ENCODE data around the gene LCMT1.
A peak's percentile ranks its signal among the peaks of the same experiment; 100 is the strongest.
"Not testable (repeated sequence)": the region's sequence is repeated elsewhere in the genome, so short reads cannot be mapped to it uniquely, and the experiment has no call there.

Gene LCMT1

DNA sequence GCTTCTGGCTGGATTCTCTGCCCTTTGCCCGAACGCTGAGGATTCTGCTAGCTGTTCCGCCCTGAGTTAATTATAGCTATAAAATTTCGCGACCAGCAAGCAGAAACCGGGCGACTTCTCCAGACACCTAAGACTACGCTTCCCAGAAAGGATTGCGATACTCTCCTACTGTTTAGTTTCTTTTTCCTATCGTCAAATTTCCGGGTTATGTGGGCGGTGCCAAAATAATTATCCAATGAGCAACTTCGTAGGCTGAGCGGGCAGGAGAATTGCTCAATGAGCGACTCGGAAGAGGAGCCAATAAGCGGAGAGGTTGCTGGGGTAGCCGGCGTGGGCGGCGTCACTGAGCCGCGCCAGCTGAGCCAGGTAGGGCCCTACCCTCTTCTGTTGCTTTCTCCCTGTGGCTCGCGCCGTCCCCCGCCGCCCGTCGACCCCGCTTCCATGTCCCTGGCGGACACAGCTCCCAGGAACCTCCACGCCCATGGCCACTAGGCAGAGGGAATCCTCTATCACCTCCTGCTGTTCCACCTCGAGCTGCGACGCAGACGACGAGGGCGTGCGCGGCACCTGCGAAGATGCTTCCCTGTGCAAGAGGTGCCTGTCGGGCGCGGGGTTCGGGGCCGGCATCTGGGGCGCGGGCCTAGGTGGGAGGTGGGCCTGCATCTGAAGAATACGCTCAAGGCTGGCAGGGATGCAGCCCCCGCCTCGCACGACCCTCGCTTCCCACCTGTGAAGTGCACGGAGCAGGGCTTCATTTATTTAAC is at the start of gene LCMT1:
Gene LCMT1 (plus strand): TSS at position 340 of the 764 bp plus-strand sequence. CDS start 142 bp downstream, at position 482.
- in situ Hi-C loops (cut with HindIII; ENCODE audit: low sequenced_read_pairs), result no loop called here
- H3K4me3 ChIP-seq (ENCODE audit: low read depth, low read length), result peak within 1 kb of the TSS; percentile 97
- peak; percentile 98 for DNase-seq (ENCODE audit: low read depth, low spot score)
- no peak for TF ChIP-seq CTCF (IDR thresholded peaks at IDR 0.05; ENCODE audit: low read depth, low read length)

DNA sequence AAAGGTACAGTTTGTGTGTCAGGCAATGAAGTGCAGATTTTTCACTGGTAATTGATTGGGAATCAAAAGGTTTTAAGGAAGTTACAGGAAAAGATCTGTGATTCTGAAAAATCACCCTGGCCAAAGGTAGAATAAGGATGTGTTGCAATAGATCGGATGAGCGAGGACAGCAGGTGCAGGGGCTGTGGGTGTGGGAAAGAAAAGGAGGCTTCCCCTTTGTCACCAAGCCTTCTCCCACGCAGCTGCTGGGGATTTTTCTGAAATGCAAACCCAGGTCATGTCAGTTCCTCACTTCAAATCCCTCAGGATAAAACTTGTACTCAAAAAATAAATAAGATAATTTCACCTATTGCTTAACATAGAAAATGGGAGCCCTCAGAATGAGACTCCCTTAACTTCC is 48.4 kb upstream of the LCMT1 start:
- no peak overlapping the region for H3K4me3 ChIP-seq (ENCODE audit: low read depth, low read length)
- DNase-seq (ENCODE audit: low read depth, low spot score), result no peak
- no peak for TF ChIP-seq CTCF (IDR thresholded peaks at IDR 0.05; ENCODE audit: low read depth, low read length)
- in situ Hi-C loops (cut with HindIII; ENCODE audit: low sequenced_read_pairs), result no loop called here

DNA sequence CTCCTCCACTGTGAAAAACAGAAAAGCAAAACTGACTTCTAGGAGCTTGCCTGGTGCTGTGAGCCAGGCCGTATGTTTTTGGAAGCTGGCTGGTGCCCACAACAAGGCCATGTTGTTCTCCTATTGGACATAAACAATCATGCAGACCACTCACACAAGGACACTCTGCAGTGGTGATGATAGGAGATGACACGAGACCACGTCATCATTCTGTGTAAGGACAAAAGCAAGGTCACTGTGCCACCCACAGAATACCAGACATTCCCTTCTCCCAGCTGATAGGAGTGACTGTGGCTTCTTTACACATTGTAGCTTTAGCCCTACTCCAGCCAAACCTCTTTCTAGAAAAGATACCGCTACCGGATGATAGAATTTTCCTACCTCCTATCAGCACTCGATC is 47.7 kb upstream of the LCMT1 start:
- DNase-seq (ENCODE audit: low read depth, low spot score), result no peak
- H3K4me3 ChIP-seq (ENCODE audit: low read depth, low read length), result no peak overlapping the region
- in situ Hi-C loops (cut with HindIII; ENCODE audit: low sequenced_read_pairs), result no loop called here
- no peak for TF ChIP-seq CTCF (IDR thresholded peaks at IDR 0.05; ENCODE audit: low read depth, low read length)

- in situ Hi-C loops (cut with HindIII; ENCODE audit: low sequenced_read_pairs); H3K4me3 ChIP-seq (ENCODE audit: low read depth, low read length); DNase-seq (ENCODE audit: low read depth, low spot score): not testable (repeated sequence)
Measured at GRCh38 chr16:25064281-25064680, 47.3 kb upstream of the LCMT1 start.

GRCh38 chr16:25064937-25065336 is 46.6 kb upstream of the LCMT1 start:
- no peak overlapping the region for H3K4me3 ChIP-seq (ENCODE audit: low read depth, low read length)
- TF ChIP-seq CTCF (IDR thresholded peaks at IDR 0.05; ENCODE audit: low read depth, low read length), result no peak
- in situ Hi-C loops (cut with HindIII; ENCODE audit: low sequenced_read_pairs), result no loop called here
- no peak for DNase-seq (ENCODE audit: low read depth, low spot score)

- no peak overlapping the region for H3K4me3 ChIP-seq (ENCODE audit: low read depth, low read length)
- DNase-seq (ENCODE audit: low read depth, low spot score), result no peak
- in situ Hi-C loops (cut with HindIII; ENCODE audit: low sequenced_read_pairs), result no loop called here
- no peak for TF ChIP-seq CTCF (IDR thresholded peaks at IDR 0.05; ENCODE audit: low read depth, low read length)
Measured at GRCh38 chr16:25065899-25066298, 45.6 kb upstream of the LCMT1 start.

DNA sequence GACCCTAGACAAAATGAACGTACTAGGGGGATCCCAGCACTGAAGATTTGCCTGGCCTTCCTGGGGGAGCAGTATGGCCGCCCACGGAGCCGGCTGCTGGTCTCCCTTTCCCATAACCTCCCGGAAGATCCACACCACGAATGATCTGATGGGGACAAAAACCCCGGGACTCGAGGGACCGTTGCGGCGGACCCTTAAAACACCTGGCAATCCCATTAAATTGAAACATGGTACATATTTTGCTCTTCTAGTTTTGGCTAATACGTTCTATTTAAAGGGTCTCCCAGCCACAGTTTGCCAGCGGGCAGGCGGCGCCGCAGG is 45.2 kb upstream of the LCMT1 start:
- in situ Hi-C loops (cut with HindIII; ENCODE audit: low sequenced_read_pairs), result no loop called here
- DNase-seq (ENCODE audit: low read depth, low spot score), result no peak
- no peak for TF ChIP-seq CTCF (IDR thresholded peaks at IDR 0.05; ENCODE audit: low read depth, low read length)
- H3K4me3 ChIP-seq (ENCODE audit: low read depth, low read length), result peak overlapping the region; percentile 58

Data from astrocyte of the spinal cord (primary cell).